HCT116 (cell line): Measurements from ENCODE around the gene CCN5. TPM values are rescaled to one million over a fixed set of nuclear protein-coding genes. Genes with fewer than 3 reads are reported as not detected.
A peak's percentile ranks its signal among the peaks of the same experiment; 100 is the strongest.

Experiments used
- CBX3 ChIP-seq: IDR thresholded peaks from 2 replicates; pipeline ENCODE4 v1.6.1; 2012; ENCODE audit warnings: low read depth
- EGR1 ChIP-seq: IDR thresholded peaks from 2 replicates; pipeline ENCODE4 v1.6.1; 2012; ENCODE audit warnings: low read depth
- ELF1 ChIP-seq: IDR thresholded peaks from 2 replicates; pipeline ENCODE4 v1.6.1; 2012; ENCODE audit warnings: low read depth, borderline replicate concordance
- POLR2A ChIP-seq: IDR thresholded peaks from 2 replicates; pipeline ENCODE4 v1.7.0; 2011; ENCODE audit warnings: borderline replicate concordance; ENCODE audit not compliant: insufficient read depth, insufficient read length; ENCODE audit errors: extremely low read depth
- RAD21 ChIP-seq: IDR thresholded peaks from 2 replicates; pipeline ENCODE4 v1.6.1; 2012; ENCODE audit warnings: low read depth, mild to moderate bottlenecking
- ZNF274 ChIP-seq: fragments of 200-500 bp; sonication (Bioruptor generic); IDR thresholded peaks from 2 replicates; pipeline ENCODE4 v1.6.1; 2014; ENCODE audit warnings: mild to moderate bottlenecking, low read depth, low read length, inconsistent platforms
- total RNA-seq: library from RNA; stranded (reverse); gene quantifications from one replicate; pipeline ENCODE4 v1.2.1, GENCODE V29; 2021; ENCODE audit not compliant: unreplicated experiment
- TF ChIP-seq, protein P1 (sequence below): IDR thresholded peaks from 2 replicates; pipeline ENCODE4 v1.6.1; 2012; ENCODE audit warnings: low read depth
- TF ChIP-seq, protein P2 (sequence below): IDR thresholded peaks from 2 replicates; pipeline ENCODE4 v1.6.1; 2011; ENCODE audit warnings: mild to moderate bottlenecking, low read length, moderate library complexity; ENCODE audit not compliant: insufficient replicate concordance; ENCODE audit errors: extremely low read depth

CCN5 gene
- total RNA-seq, 1 experiment from 2014 or later, result 0.20 TPM

GRCh38 chr20:44720997-44721784 is 6.0 kb downstream of the CCN5 start (continued):
- TF ChIP-seq, protein P1, sequence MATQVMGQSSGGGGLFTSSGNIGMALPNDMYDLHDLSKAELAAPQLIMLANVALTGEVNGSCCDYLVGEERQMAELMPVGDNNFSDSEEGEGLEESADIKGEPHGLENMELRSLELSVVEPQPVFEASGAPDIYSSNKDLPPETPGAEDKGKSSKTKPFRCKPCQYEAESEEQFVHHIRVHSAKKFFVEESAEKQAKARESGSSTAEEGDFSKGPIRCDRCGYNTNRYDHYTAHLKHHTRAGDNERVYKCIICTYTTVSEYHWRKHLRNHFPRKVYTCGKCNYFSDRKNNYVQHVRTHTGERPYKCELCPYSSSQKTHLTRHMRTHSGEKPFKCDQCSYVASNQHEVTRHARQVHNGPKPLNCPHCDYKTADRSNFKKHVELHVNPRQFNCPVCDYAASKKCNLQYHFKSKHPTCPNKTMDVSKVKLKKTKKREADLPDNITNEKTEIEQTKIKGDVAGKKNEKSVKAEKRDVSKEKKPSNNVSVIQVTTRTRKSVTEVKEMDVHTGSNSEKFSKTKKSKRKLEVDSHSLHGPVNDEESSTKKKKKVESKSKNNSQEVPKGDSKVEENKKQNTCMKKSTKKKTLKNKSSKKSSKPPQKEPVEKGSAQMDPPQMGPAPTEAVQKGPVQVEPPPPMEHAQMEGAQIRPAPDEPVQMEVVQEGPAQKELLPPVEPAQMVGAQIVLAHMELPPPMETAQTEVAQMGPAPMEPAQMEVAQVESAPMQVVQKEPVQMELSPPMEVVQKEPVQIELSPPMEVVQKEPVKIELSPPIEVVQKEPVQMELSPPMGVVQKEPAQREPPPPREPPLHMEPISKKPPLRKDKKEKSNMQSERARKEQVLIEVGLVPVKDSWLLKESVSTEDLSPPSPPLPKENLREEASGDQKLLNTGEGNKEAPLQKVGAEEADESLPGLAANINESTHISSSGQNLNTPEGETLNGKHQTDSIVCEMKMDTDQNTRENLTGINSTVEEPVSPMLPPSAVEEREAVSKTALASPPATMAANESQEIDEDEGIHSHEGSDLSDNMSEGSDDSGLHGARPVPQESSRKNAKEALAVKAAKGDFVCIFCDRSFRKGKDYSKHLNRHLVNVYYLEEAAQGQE, result no peak
- TF ChIP-seq ZNF274 (no peak), POLR2A (no peak), EGR1 (no peak), CBX3 (0 out of 2 replicates have a peak, but pooled peaks have one; percentile 44), ELF1 (no peak), RAD21 (no peak)
- TF ChIP-seq, protein P2, sequence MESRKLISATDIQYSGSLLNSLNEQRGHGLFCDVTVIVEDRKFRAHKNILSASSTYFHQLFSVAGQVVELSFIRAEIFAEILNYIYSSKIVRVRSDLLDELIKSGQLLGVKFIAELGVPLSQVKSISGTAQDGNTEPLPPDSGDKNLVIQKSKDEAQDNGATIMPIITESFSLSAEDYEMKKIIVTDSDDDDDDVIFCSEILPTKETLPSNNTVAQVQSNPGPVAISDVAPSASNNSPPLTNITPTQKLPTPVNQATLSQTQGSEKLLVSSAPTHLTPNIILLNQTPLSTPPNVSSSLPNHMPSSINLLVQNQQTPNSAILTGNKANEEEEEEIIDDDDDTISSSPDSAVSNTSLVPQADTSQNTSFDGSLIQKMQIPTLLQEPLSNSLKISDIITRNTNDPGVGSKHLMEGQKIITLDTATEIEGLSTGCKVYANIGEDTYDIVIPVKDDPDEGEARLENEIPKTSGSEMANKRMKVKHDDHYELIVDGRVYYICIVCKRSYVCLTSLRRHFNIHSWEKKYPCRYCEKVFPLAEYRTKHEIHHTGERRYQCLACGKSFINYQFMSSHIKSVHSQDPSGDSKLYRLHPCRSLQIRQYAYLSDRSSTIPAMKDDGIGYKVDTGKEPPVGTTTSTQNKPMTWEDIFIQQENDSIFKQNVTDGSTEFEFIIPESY, result no peak
